BJ (cell line): ENCODE results near the gene GLI1. TPM values are rescaled to one million over a fixed set of nuclear protein-coding genes. Genes with fewer than 3 reads are reported as not detected.
"Not testable (repeated sequence)": the region's sequence is repeated elsewhere in the genome, so short reads cannot be mapped to it uniquely, and the experiment has no call there.

Source experiments
- CTCF ChIA-PET: fragments of 350-600 bp; formaldehyde crosslinking; extraction: SDS; loops from one replicate; lab custom pipeline; 2021; ENCODE audit warnings: antibody characterized with exemption, inconsistent platforms; lab: Yijun Ruan, JAX
- POLR2A ChIA-PET: fragments of 300-600 bp; sonication (Branson Sonifier 250); formaldehyde crosslinking; extraction: SDS; loops from one replicate; lab custom pipeline; 2021; ENCODE audit warnings: antibody characterized with exemption; lab: Charles Lee
- DNase-seq: peaks from one replicate; pipeline ENCODE4 v3.0.0-alpha.2; 2011; ENCODE audit warnings: low read depth
- H3K27me3 ChIP-seq: 2 replicates; pipeline ENCODE4 v1.6.0; 2011; ENCODE audit warnings: low read length; ENCODE audit not compliant: control insufficient read depth, insufficient read depth
- H3K36me3 ChIP-seq: 2 replicates; pipeline ENCODE4 v1.5.1; 2011; ENCODE audit warnings: low read length; ENCODE audit not compliant: control insufficient read depth, insufficient read depth
- H3K4me3 ChIP-seq: 2 replicates; pipeline ENCODE4 v1.5.1; 2011; ENCODE audit warnings: low read depth, mild to moderate bottlenecking, control low read depth, low read length
- polyA plus RNA-seq: library from polyadenylated mRNA; depleted of rRNA; stranded (reverse); fragments of >200 nt; gene quantifications from 2 replicates; pipeline ENCODE4 v1.2.3, GENCODE V29; 2011
- TF ChIP-seq, protein P1 (sequence below): IDR thresholded peaks from 2 replicates; pipeline ENCODE4 v1.5.1; 2011; ENCODE audit warnings: low read depth, mild to moderate bottlenecking, control low read depth, inconsistent platforms, low read length, moderate library complexity; ENCODE audit not compliant: insufficient read depth

GLI1 gene
- polyA plus RNA-seq, 1 experiment = 9.0 TPM

DNA sequence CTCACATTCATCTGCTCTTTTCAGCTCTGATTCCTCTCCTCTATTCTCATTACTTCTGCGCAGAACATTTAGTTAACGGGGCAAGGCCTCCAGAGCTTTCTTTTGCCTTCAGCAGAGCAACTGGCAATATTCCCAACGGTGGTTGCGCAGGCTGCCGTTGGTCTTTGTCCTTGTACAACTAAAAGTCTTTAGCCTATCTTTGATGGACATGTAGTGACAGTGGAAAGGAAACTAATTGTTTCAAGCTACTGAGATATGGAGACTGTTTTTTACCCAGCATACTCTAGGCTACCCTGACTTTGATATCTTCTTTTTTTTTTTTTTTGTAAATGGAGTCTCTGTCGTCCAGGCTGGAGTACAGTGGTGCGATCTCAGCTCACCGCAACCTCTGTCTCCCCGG is 41.3 kb upstream of the GLI1 start:
- H3K36me3 ChIP-seq = peaks cover 3% of the 10 kb centered on the region
- ChIA-PET POLR2A (no interaction called here), CTCF (interaction anchor here (1.0 to 1.7 kb wide), 2 partner anchors 9 to 34 kb away, joined by 3 to 5 read pairs; no protein-coding TSS in a partner anchor)
- no peak for DNase-seq
- no peaks in the 10 kb centered on the region for H3K27me3 ChIP-seq
- TF ChIP-seq, protein P1, sequence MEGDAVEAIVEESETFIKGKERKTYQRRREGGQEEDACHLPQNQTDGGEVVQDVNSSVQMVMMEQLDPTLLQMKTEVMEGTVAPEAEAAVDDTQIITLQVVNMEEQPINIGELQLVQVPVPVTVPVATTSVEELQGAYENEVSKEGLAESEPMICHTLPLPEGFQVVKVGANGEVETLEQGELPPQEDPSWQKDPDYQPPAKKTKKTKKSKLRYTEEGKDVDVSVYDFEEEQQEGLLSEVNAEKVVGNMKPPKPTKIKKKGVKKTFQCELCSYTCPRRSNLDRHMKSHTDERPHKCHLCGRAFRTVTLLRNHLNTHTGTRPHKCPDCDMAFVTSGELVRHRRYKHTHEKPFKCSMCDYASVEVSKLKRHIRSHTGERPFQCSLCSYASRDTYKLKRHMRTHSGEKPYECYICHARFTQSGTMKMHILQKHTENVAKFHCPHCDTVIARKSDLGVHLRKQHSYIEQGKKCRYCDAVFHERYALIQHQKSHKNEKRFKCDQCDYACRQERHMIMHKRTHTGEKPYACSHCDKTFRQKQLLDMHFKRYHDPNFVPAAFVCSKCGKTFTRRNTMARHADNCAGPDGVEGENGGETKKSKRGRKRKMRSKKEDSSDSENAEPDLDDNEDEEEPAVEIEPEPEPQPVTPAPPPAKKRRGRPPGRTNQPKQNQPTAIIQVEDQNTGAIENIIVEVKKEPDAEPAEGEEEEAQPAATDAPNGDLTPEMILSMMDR = no peak
- no peak overlapping the region for H3K4me3 ChIP-seq

DNA sequence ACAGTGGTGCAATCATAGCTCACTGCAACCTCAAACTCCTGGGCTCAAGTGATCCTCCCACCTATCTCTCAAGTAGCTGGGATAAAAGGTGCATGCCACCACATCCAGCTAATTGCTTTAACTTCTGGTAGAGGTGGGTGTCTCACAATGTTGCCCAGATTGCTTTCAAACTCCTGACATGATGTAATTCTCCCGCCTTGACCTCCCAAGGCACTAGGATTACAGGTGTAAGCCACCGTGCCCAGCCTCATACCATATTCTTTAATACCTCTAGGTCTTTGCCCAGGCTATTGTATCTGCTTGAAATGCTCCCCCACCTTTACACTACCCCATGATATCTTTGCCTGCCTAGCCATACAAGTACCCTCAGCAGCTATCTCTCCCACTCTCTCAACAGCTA is 40.1 kb upstream of the GLI1 start:
- POLR2A ChIA-PET = interaction anchor here (0.6 kb wide), 1 partner anchor 11 kb away, joined by 3 read pairs; no protein-coding TSS in a partner anchor
- peaks cover 3% of the 10 kb centered on the region for H3K36me3 ChIP-seq
- TF ChIP-seq, protein P1 = no peak
- no peak overlapping the region for H3K4me3 ChIP-seq
- DNase-seq = no peak
- H3K27me3 ChIP-seq = no peaks in the 10 kb centered on the region
- CTCF ChIA-PET = interaction anchor here (0.9 to 1.7 kb wide), 2 partner anchors 33 to 37 kb away, joined by 3 to 5 read pairs; no protein-coding TSS in a partner anchor

DNA sequence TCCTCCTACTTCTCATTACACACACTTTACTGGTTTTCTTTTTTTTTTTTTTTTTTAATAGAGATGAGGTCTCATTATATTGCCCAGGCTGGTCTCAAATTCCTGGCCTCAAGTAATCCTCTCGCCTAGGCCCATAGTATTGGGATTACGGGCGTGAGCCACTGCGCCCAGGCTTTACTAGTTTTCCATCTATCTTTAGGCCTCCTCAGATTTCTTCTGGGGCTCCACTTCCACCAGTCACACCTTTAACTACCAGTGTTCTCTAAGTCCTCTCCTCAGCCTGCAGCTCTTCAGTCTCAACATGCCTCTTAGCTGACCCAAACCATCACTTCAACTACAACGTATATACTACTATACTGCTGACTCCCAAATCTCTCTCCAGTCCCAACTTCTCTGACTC is 39.1 kb upstream of the GLI1 start:
- peaks cover 3% of the 10 kb centered on the region for H3K36me3 ChIP-seq
- CTCF ChIA-PET = interaction anchor here (1.4 kb wide), 2 partner anchors 10 to 32 kb away, joined by 3 to 4 read pairs; no protein-coding TSS in a partner anchor

DNA sequence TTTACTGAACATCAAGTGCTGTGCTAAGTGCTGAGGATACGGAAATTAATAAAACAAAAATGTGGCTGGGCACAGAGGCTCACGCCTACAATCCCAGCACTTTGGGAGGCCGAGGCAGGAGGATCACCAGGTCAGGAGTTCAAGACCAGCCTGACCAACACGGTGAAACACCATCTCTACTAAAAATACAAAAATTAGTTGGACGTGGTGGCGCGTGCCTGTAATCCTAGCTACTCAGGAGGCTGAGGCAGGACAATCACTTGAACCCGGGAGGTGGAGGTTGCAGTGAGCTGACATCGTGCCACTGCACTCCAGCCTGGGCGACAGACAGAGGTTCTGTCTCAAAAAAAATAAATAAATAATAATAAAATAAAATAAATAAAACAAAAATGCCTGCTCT is 32.6 kb upstream of the GLI1 start:
- H3K36me3 ChIP-seq, POLR2A ChIA-PET, H3K27me3 ChIP-seq, H3K4me3 ChIP-seq, DNase-seq: not testable (repeated sequence)
- CTCF ChIA-PET = interaction anchor here (0.7 kb wide), 1 partner anchor 9 kb away, joined by 3 read pairs; no protein-coding TSS in a partner anchor

More for the DNA sequence above, 39.1 kb upstream of the GLI1 start:
- POLR2A ChIA-PET = no interaction called here
- no peak for DNase-seq
- no peak overlapping the region for H3K4me3 ChIP-seq
- no peaks in the 10 kb centered on the region for H3K27me3 ChIP-seq
- TF ChIP-seq, protein P1 = no peak

DNA sequence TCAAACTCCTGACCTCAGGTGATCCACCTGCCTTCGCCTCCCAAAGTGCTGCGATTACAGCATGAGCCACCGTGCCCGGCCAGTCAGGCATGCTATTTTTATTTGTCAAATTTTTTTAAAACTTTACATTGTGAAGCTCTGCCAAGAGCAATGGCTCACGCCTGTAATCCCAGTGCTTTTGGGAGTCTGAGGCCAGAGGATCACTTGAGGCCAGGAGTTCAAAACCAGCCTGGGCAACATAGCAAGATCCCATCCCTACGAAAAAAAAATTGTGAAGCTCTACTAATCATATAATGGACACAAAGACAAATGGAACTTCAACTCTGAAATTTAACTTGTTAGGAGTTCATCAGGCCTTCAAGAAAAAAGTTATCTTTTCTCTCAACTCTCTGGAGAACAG is 30.6 kb upstream of the GLI1 start:
- no peak for DNase-seq
- Histone ChIP-seq H3K4me3 (no peak overlapping the region), H3K27me3 (no peaks in the 10 kb centered on the region), H3K36me3 (no peaks in the 10 kb centered on the region; the same call in 1 of the 2 replicates)
- POLR2A ChIA-PET = no interaction called here
- TF ChIP-seq, protein P1 = no peak
- CTCF ChIA-PET = interaction anchor here (2.1 kb wide), 1 partner anchor 24 kb away, joined by 19 read pairs; no protein-coding TSS in a partner anchor
